Osteoblast (primary cell): ENCODE measurements around the gene PPP1R18. TPM values are rescaled to one million over a fixed set of nuclear protein-coding genes. Genes with fewer than 3 reads are reported as not detected.

Source experiments
- DNase-seq: peaks from one replicate; pipeline ENCODE4 v3.0.0; 2011; ENCODE audit warnings: low spot score, mixed read lengths; ENCODE audit not compliant: insufficient read length; ENCODE audit errors: missing footprints
- H2AFZ ChIP-seq: 2 replicates; pipeline ENCODE4 v1.6.0; 2011; ENCODE audit warnings: mild to moderate bottlenecking, low read length
- H3K27ac ChIP-seq: 2 replicates; pipeline ENCODE4 v1.5.1; 2011; ENCODE audit warnings: mild to moderate bottlenecking, low read depth, low read length, moderate library complexity
- H3K27me3 ChIP-seq: 2 replicates; pipeline ENCODE4 v1.6.0; 2012; ENCODE audit warnings: mild to moderate bottlenecking, control low read depth, inconsistent platforms, low read length, moderate library complexity; ENCODE audit not compliant: insufficient read depth
- H3K36me3 ChIP-seq: 2 replicates; pipeline ENCODE4 v1.5.1; 2011; ENCODE audit warnings: mild to moderate bottlenecking, low read length, control low read depth, moderate library complexity; ENCODE audit not compliant: insufficient read depth
- H3K4me1 ChIP-seq: 2 replicates; pipeline ENCODE4 v1.5.1; 2011; ENCODE audit warnings: mild to moderate bottlenecking, low read length, control low read depth, moderate library complexity; ENCODE audit not compliant: insufficient read depth
- H3K4me2 ChIP-seq: 2 replicates; pipeline ENCODE4 v1.6.0; 2011; ENCODE audit warnings: mild to moderate bottlenecking, low read length; ENCODE audit not compliant: insufficient read depth
- H3K4me3 ChIP-seq: fragments of 200-600 bp; sonication (generic); 3 replicates; pipeline ENCODE4 v1.5.1; 2012; ENCODE audit warnings: mild to moderate bottlenecking, low read length, inconsistent platforms; ENCODE audit not compliant: insufficient read depth
- H3K79me2 ChIP-seq: 2 replicates; pipeline ENCODE4 v1.6.0; 2012; ENCODE audit warnings: mild to moderate bottlenecking, low read length, control low read depth, inconsistent platforms; ENCODE audit not compliant: insufficient read depth
- H3K9me3 ChIP-seq: 2 replicates; pipeline ENCODE4 v1.5.1; 2011; ENCODE audit warnings: low read depth, low read length, control low read depth
- H4K20me1 ChIP-seq: 2 replicates; pipeline ENCODE4 v1.6.0; 2012; ENCODE audit warnings: mild to moderate bottlenecking, low read length, control low read depth; ENCODE audit not compliant: insufficient read depth
- CTCF ChIP-seq: IDR thresholded peaks from 2 replicates; pipeline ENCODE4 v1.5.1; 2011; ENCODE audit warnings: mild to moderate bottlenecking, low read depth, low read length, moderate library complexity; ENCODE audit errors: extremely low read depth
- total RNA-seq: library from RNA; depleted of rRNA; stranded (reverse); fragments of >200 nt; gene quantifications from 2 replicates; pipeline ENCODE4 v1.2.3, GENCODE V29; 2012

The PPP1R18 gene
- total RNA-seq, 1 donor: 62.6 TPM

GRCh38 chr6:30685157-30686008, 1.1 kb downstream of the PPP1R18 start:
- peak; percentile 15 for TF ChIP-seq CTCF
- Histone ChIP-seq H3K4me3 (peak overlapping the region; percentile 96), H4K20me1 (peaks cover 50% of the 10 kb centered on the region), H3K79me2 (peaks cover 89% of the 10 kb centered on the region), H3K27me3 (no peaks in the 10 kb centered on the region), H3K27ac (peak overlapping the region; percentile 91), H2AFZ (no peak overlapping the region), H3K9me3 (no peaks in the 10 kb centered on the region), H3K36me3 (peaks cover 28% of the 10 kb centered on the region), H3K4me1 (peaks cover 60% of the 10 kb centered on the region), H3K4me2 (peak overlapping the region; percentile 96)
- peak; percentile 82 for DNase-seq

DNA sequence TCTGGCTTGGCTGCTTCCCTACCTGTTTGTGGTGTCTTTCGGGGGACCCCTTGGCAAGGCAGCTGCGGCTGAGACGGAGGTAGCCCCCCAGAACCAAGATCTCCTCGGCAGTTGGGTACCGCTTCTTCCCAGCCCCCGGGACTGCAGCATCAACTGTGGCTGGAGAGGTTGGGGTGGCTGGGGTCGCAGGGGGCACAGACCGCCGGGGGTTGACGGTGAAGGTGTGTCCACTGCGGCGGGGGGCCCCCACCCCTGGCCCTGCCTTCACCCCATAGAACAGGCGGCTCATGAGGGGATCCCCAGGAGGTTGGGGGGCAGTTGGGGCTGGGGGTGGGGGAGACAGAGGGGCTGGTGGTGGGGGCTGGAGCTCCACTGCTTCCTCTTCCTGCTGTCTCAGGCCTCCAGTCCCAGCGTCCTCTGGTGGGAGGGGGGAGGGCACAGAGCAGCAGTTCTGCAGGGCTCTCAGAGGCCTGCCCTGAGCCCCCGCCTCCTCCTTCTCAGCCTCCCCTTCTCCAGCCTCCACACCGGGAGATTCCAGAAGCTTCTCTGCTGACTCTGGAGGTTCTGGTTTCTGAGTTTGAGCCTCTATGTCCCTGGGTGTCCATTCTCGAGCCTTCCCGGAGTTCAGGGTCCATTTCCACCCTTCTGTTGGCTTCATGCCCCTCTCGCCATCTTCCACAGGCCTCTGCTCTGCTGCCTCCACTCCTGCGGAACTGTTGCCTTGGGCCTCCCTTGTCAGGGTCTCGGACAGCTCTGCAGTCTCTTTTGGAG, 1.9 kb downstream of the PPP1R18 start:
- Histone ChIP-seq H4K20me1 (peaks cover 58% of the 10 kb centered on the region), H3K27ac (peak overlapping the region; percentile 91), H3K9me3 (no peaks in the 10 kb centered on the region), H3K27me3 (no peaks in the 10 kb centered on the region), H3K4me2 (peak overlapping the region; percentile 96), H3K79me2 (peaks cover 93% of the 10 kb centered on the region), H3K4me1 (peaks cover 60% of the 10 kb centered on the region), H3K36me3 (peaks cover 36% of the 10 kb centered on the region), H3K4me3 (peak overlapping the region; percentile 96), H2AFZ (no peak overlapping the region)
- TF ChIP-seq CTCF: no peak
- DNase-seq: peak; percentile 81

DNA sequence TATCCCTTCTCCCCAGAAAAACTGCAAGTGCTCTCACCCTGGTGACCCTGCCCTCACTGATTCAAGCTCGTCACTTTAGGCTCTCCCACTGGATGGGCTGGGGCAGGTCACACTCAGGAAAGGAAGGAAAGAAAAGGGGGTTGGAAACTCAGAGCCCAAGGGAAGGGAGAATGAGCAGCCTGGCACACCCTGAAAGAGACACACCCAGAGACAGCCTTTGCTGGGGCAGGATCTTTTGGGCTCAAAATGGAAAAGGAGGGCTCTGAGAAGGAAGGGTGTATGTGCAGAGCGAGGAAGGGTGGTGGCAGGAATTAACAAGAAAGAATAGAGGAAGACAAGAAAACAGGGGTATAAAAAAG, 2.5 kb downstream of the PPP1R18 start:
- peak overlapping the region; percentile 96 for H3K4me2 ChIP-seq
- H3K27ac ChIP-seq: peak overlapping the region; percentile 56
- H2AFZ ChIP-seq: no peak overlapping the region
- no peak for DNase-seq
- H3K27me3 ChIP-seq: no peaks in the 10 kb centered on the region
- peaks cover 93% of the 10 kb centered on the region for H3K79me2 ChIP-seq
- peak overlapping the region; percentile 96 for H3K4me3 ChIP-seq
- H3K36me3 ChIP-seq: peaks cover 40% of the 10 kb centered on the region
- peaks cover 63% of the 10 kb centered on the region for H4K20me1 ChIP-seq
- H3K9me3 ChIP-seq: no peaks in the 10 kb centered on the region
- no peak for TF ChIP-seq CTCF
- peaks cover 61% of the 10 kb centered on the region for H3K4me1 ChIP-seq
